Psoas muscle (tissue), 8 donors: ENCODE results near the gene MEIOB. TPM values are rescaled to one million over a fixed set of nuclear protein-coding genes. Genes with fewer than 3 reads are reported as not detected.
"Not testable (repeated sequence)": the region's sequence is repeated elsewhere in the genome, so short reads cannot be mapped to it uniquely, and the experiment has no call there.

Source experiments
- ATAC-seq, 4 donors: fragments of 200-7000 bp; cut with Tn5 transposase; one replicate each; pipeline ENCODE4 v1.9.1; 2020; ENCODE audit warnings: moderate library complexity in 3 of 4, mild to moderate bottlenecking in 2 of 4
- DNase-seq, 2 donors: peaks; one replicate each; pipeline ENCODE4 v3.0.0-alpha.2; 2020
- H3K27ac ChIP-seq: fragments of 200-600 bp; one replicate; pipeline ENCODE4 v1.8.0; 2022
- H3K27me3 ChIP-seq, 3 donors: fragments of 200-600 bp in 1 of 3; one replicate each; pipeline versions ENCODE4 v1.6.1 to v1.8.0; 2013 to 2022; ENCODE audit warnings: low read length in 2 of 3, mild to moderate bottlenecking in 2 of 3, moderate library complexity in 1 of 3; ENCODE audit not compliant: insufficient read depth in 3 of 3
- H3K36me3 ChIP-seq, 2 donors: fragments of 200-600 bp in 1 of 2; one replicate each; pipeline versions ENCODE4 v1.6.1 to v1.8.0; 2013 to 2022; ENCODE audit warnings: low read depth in 1 of 2, mild to moderate bottlenecking in 1 of 2, moderate library complexity in 1 of 2; ENCODE audit not compliant: insufficient read depth in 1 of 2
- H3K4me1 ChIP-seq: fragments of 200-600 bp; one replicate; pipeline ENCODE4 v1.8.0; 2022
- H3K4me3 ChIP-seq: fragments of 200-600 bp; one replicate; pipeline ENCODE4 v1.8.0; 2022; ENCODE audit warnings: mild to moderate bottlenecking
- H3K9me3 ChIP-seq: fragments of 200-600 bp; one replicate; pipeline ENCODE4 v1.8.0; 2022
- CTCF ChIP-seq: fragments of 200-600 bp; IDR thresholded peaks from one replicate; pipeline ENCODE4 v1.8.0; 2022; ENCODE audit warnings: antibody characterized with exemption
- WGBS, 3 donors: extraction: QIAGEN DNeasy Blood & Tissue Kit; methylation state at CpG; one replicate each; pipeline versions ENCODE4 v1.1.6 to v1.1.7; 2013; 5-methylcytosine and 5-hydroxymethylcytosine counted together
- intact Hi-C, 2 donors: fragments of 100-400 bp; cut with DNase I; formaldehyde crosslinking; loops; one replicate each; pipeline versions ENCODE4 v1.11.0 to v1.14.2; 2022
- polyA plus RNA-seq, 3 donors: library from polyadenylated mRNA; stranded (reverse); fragments of 200-250 nt; gene quantifications; one replicate each; pipeline ENCODE4 v1.2.3, GENCODE V29; 2013
- total RNA-seq, 4 donors: library from RNA; stranded (reverse); fragmentation: NEBNext Ultra II Directional in 2 of 4; extraction: Animal tissue kit (Norgen Biotek cat#: 25700) in 2 of 4; gene quantifications; one replicate each; pipeline versions ENCODE4 v1.2.1 to v1.2.4, GENCODE V29; 2021 to 2023
- donor health status: healthy with polysubstance abuse.
- donor health status: DM: no; HTN: no; CAD: no; lungs with moderate emphysema.
- donor health status: Bipolar disorder and iron deficiency.
- donor health status: healthy.
- donor health status: DM: yes; HTN: yes; CAD: no.
- donor health status: DM: no; HTN: no; CAD: no.
- donor health status: DM: no; HTN: no; CAD: no.
- donor health status: DM: yes; HTN: yes; CAD: no.

The MEIOB gene
- total and polyA plus RNA-seq, 7 donors, result not detected

- no peak for TF ChIP-seq CTCF
- no peaks in the 10 kb centered on the region for H3K4me1 ChIP-seq
- no peak overlapping the region for H3K27ac ChIP-seq
- peaks cover 0 to 66% (median 9%) of the 10 kb centered on the region in 3 donors for H3K27me3 ChIP-seq
- intact Hi-C loops, result no loop called here
- no peak for ATAC-seq
- H3K36me3 ChIP-seq, result no peaks in the 10 kb centered on the region
- WGBS, 3 donors, result 72 to 84% (median 82%) methylated on average over 16 of the region's 16 CpGs
- DNase-seq, result peak in 1 of 2 donors; percentile 18
- H3K9me3 ChIP-seq, result no peaks in the 10 kb centered on the region
- no peak overlapping the region for H3K4me3 ChIP-seq
Measured at GRCh38 chr16:1899641-1900451, 27.9 kb upstream of the MEIOB start.

GRCh38 chr16:1897692-1898091 lies 25.7 kb upstream of the MEIOB start:
- H3K27ac ChIP-seq, H3K4me1 ChIP-seq, H3K9me3 ChIP-seq, H3K4me3 ChIP-seq, ATAC-seq, H3K36me3 ChIP-seq, intact Hi-C loops: not testable (repeated sequence)
- DNase-seq, result peak in 1 of 2 donors; percentile 12
- peaks cover 0 to 55% (median 2%) of the 10 kb centered on the region in 3 donors for H3K27me3 ChIP-seq
- 87 to 90% (median 88%) methylated on average over 2 of the region's 2 CpGs for WGBS, 3 donors

- intact Hi-C loops, result no loop called here
- no peak for TF ChIP-seq CTCF
- WGBS, 3 donors, result 63 to 68% (median 68%) methylated on average over 27 of the region's 27 CpGs
- Histone ChIP-seq H3K4me1 (no peaks in the 10 kb centered on the region), H3K27ac (no peak overlapping the region), H3K9me3 (no peaks in the 10 kb centered on the region), H3K4me3 (no peak overlapping the region), H3K27me3 (peaks cover 0 to 65% (median 4%) of the 10 kb centered on the region in 3 donors), H3K36me3 (no peaks in the 10 kb centered on the region)
- ATAC-seq (no peak), DNase-seq (peak in 1 of 2 donors; percentile 35)
Measured at GRCh38 chr16:1895949-1896675, 24.1 kb upstream of the MEIOB start.

GRCh38 chr16:1895068-1895467 lies 23.1 kb upstream of the MEIOB start:
- WGBS, 3 donors, result 69 to 78% (median 73%) methylated on average over 5 of the region's 5 CpGs
- Histone ChIP-seq H3K27ac (no peak overlapping the region), H3K27me3 (peaks cover 0 to 66% (median 4%) of the 10 kb centered on the region in 3 donors), H3K4me1 (no peaks in the 10 kb centered on the region), H3K36me3 (no peaks in the 10 kb centered on the region), H3K4me3 (no peak overlapping the region), H3K9me3 (no peaks in the 10 kb centered on the region)
- no peak for TF ChIP-seq CTCF
- intact Hi-C loops, result no loop called here
- peak in 1 of 2 donors; percentile 23 for DNase-seq
- no peak for ATAC-seq

GRCh38 chr16:1890708-1891050 lies 18.7 kb upstream of the MEIOB start:
- peaks cover 0 to 50% (median 4%) of the 10 kb centered on the region in 3 donors for H3K27me3 ChIP-seq
- no peak for ATAC-seq

More at GRCh38 chr16:1890708-1891050, 18.7 kb upstream of the MEIOB start:
- H3K4me3 ChIP-seq, result no peak overlapping the region
- H3K27ac ChIP-seq, result no peak overlapping the region
- no peak for TF ChIP-seq CTCF
- intact Hi-C loops, result no loop called here
- no peaks in the 10 kb centered on the region for H3K4me1 ChIP-seq
- H3K36me3 ChIP-seq, result no peaks in the 10 kb centered on the region
- DNase-seq, result no peak
- 29 to 41% (median 39%) methylated on average over 4 of the region's 4 CpGs for WGBS, 3 donors
- no peaks in the 10 kb centered on the region for H3K9me3 ChIP-seq
